Fibroblast of lung (primary cell): ENCODE measurements around the gene NIBAN1. TPM values are rescaled to one million over a fixed set of nuclear protein-coding genes. Genes with fewer than 3 reads are reported as not detected.
A peak's percentile ranks its signal among the peaks of the same experiment; 100 is the strongest.

Experiments
- DNase-seq, 2 donors: peaks; one replicate each; pipeline versions ENCODE4 v3.0.0 to v3.0.0-alpha.2; 2010; ENCODE audit warnings: low read depth in 2 of 2
- H2AFZ ChIP-seq: 2 replicates; pipeline ENCODE4 v1.5.1; 2012; ENCODE audit warnings: low read length, control low read depth, inconsistent platforms
- H3K27ac ChIP-seq: 2 replicates; pipeline ENCODE4 v1.5.1; 2011; ENCODE audit warnings: low read length, control low read depth; ENCODE audit not compliant: insufficient read depth
- H3K27me3 ChIP-seq: 2 replicates; pipeline ENCODE4 v1.5.1; 2011; ENCODE audit warnings: mild to moderate bottlenecking, low read length; ENCODE audit not compliant: control insufficient read depth, insufficient read depth
- H3K36me3 ChIP-seq: 2 replicates; pipeline ENCODE4 v1.5.1; 2011; ENCODE audit warnings: low read length; ENCODE audit not compliant: control insufficient read depth, insufficient read depth
- H3K4me1 ChIP-seq: 2 replicates; pipeline ENCODE4 v1.5.1; 2011; ENCODE audit warnings: low read length; ENCODE audit not compliant: control insufficient read depth, insufficient read depth; ENCODE audit errors: extremely low read depth
- H3K4me2 ChIP-seq: 2 replicates; pipeline ENCODE4 v1.5.1; 2011; ENCODE audit warnings: low read length, control low read depth; ENCODE audit not compliant: insufficient read depth; ENCODE audit errors: extremely low read depth
- H3K4me3 ChIP-seq, 4 experiments: fragments of 200-600 bp in 1 of 4; sonication (generic) in 1 of 4; replicated peaks in 1 of 4; 2 replicates each; pipeline ENCODE4 v1.5.1; 2011 to 2016; ENCODE audit warnings: low read length in 4 of 4, low read depth in 3 of 4, mild to moderate bottlenecking in 3 of 4, control low read depth in 2 of 4, inconsistent platforms in 1 of 4, mixed read lengths in 1 of 4; ENCODE audit not compliant: insufficient read depth in 1 of 4; ENCODE audit errors: control extremely low read depth in 1 of 4
- H3K79me2 ChIP-seq: 2 replicates; pipeline ENCODE4 v1.5.1; 2012; ENCODE audit warnings: mild to moderate bottlenecking, low read length, inconsistent platforms; ENCODE audit not compliant: control insufficient read depth, insufficient read depth
- H3K9ac ChIP-seq: 2 replicates; pipeline ENCODE4 v1.5.1; 2011; ENCODE audit warnings: mild to moderate bottlenecking, low read length, control low read depth; ENCODE audit not compliant: insufficient read depth
- H3K9me3 ChIP-seq: 2 replicates; pipeline ENCODE4 v1.5.1; 2012; ENCODE audit warnings: low read depth, low read length; ENCODE audit not compliant: control insufficient read depth, insufficient read depth
- H4K20me1 ChIP-seq: 2 replicates; pipeline ENCODE4 v1.5.1; 2011; ENCODE audit warnings: low read length; ENCODE audit not compliant: control insufficient read depth, insufficient read depth; ENCODE audit errors: extremely low read depth
- CTCF ChIP-seq, 2 donors: IDR thresholded peaks in 1 of 2; conservative IDR thresholded peaks in 1 of 2; 1 replicate in 1 of 2; 2 replicates in 1 of 2; pipeline ENCODE4 v1.5.1; 2011 to 2012; ENCODE audit warnings: low read length in 2 of 2, control low read depth in 1 of 2, inconsistent platforms in 1 of 2, low read depth in 1 of 2, mild to moderate bottlenecking in 1 of 2
- EZH2 ChIP-seq: IDR thresholded peaks from 2 replicates; pipeline ENCODE4 v1.5.1; 2012; ENCODE audit warnings: low read length, control low read depth, mild to moderate bottlenecking; ENCODE audit errors: missing control alignments
- polyA minus RNA-seq: library from RNA; depleted of rRNA, polyadenylated mRNA; stranded (reverse); fragments of >200 nt; gene quantifications from 2 replicates; pipeline ENCODE4 v1.2.3, GENCODE V29; 2011; ENCODE audit warnings: low replicate concordance
- polyA plus RNA-seq, 2 donors: library from polyadenylated mRNA; depleted of rRNA in 1 of 2; stranded (reverse) in 1 of 2; unstranded in 1 of 2; fragments of >200 nt; gene quantifications; 2 replicates each; pipeline ENCODE4 v1.2.1, GENCODE V29; 2011 to 2012; ENCODE audit warnings: missing spikeins in 1 of 2
- total RNA-seq: library from RNA; depleted of rRNA; stranded (reverse); fragments of >200 nt; gene quantifications from 2 replicates; pipeline ENCODE4 v1.2.1, GENCODE V29; 2014

The NIBAN1 gene
- total RNA-seq = 91.7 and 122 TPM in 2 replicates
- 11.9 and 31.3 TPM in 2 replicates for polyA plus RNA-seq
- 14.8 and 31.6 TPM in 2 replicates for polyA plus RNA-seq (2012)
- polyA minus RNA-seq = 10.6 and 30.2 TPM in 2 replicates

- Histone ChIP-seq H3K9me3 (no peaks in the 10 kb centered on the region), H3K4me3 (peak within 1 kb of the TSS; percentile 66 to 93 (median 68)), H3K36me3 (no peaks in the 10 kb centered on the region), H3K4me2 (peak within 1 kb of the TSS; percentile 97), H4K20me1 (no peaks in the 10 kb centered on the region), H3K9ac (peak within 1 kb of the TSS; percentile 70), H3K27me3 (no peaks in the 10 kb centered on the region), H2AFZ (peak within 1 kb of the TSS; percentile 77), H3K27ac (peak within 1 kb of the TSS; percentile 56), H3K4me1 (peaks cover 10% of the 10 kb centered on the region), H3K79me2 (peaks cover 7% of the 10 kb centered on the region)
- peak; percentile 44 to 74 for DNase-seq
- TF ChIP-seq CTCF (conservative IDR thresholded peaks at IDR 0.05 in 1 of 2, IDR thresholded peaks at IDR 0.05 in 1 of 2; ENCODE audit: low read depth in 1 of 2, low read length in 2 of 2) (no peak), EZH2 (no peak)
These were observed at the start of gene NIBAN1 for GRCh38 chr1:184974056-184974836. TSS of gene NIBAN1 (minus strand) at chr1:184974508. CDS start at chr1:184974356, 152 bp downstream.

- H3K27ac ChIP-seq = no peak overlapping the region
- H3K4me1 ChIP-seq = peaks cover 5% of the 10 kb centered on the region
- no peak overlapping the region for H3K4me3 ChIP-seq
- H3K9ac ChIP-seq = no peak overlapping the region
- no peak for DNase-seq
- H3K4me2 ChIP-seq = no peak overlapping the region
- no peaks in the 10 kb centered on the region for H3K9me3 ChIP-seq
- no peak for TF ChIP-seq EZH2
- no peak for TF ChIP-seq CTCF (conservative IDR thresholded peaks at IDR 0.05 in 1 of 2, IDR thresholded peaks at IDR 0.05 in 1 of 2; ENCODE audit: low read depth in 1 of 2, low read length in 2 of 2)
- H3K79me2 ChIP-seq = no peaks in the 10 kb centered on the region
- H4K20me1 ChIP-seq = no peaks in the 10 kb centered on the region
- no peak overlapping the region for H2AFZ ChIP-seq
- H3K36me3 ChIP-seq = no peaks in the 10 kb centered on the region
- no peaks in the 10 kb centered on the region for H3K27me3 ChIP-seq
These were observed 43.7 kb upstream of the NIBAN1 start for GRCh38 chr1:185017966-185018365.

- TF ChIP-seq EZH2 (no peak), CTCF (conservative IDR thresholded peaks at IDR 0.05 in 1 of 2, IDR thresholded peaks at IDR 0.05 in 1 of 2; ENCODE audit: low read depth in 1 of 2, low read length in 2 of 2) (no peak)
- Histone ChIP-seq H3K36me3 (no peaks in the 10 kb centered on the region), H4K20me1 (no peaks in the 10 kb centered on the region), H3K27ac (no peak overlapping the region), H3K9me3 (no peaks in the 10 kb centered on the region), H3K79me2 (no peaks in the 10 kb centered on the region), H3K27me3 (no peaks in the 10 kb centered on the region), H3K9ac (no peak overlapping the region), H2AFZ (no peak overlapping the region), H3K4me3 (no peak overlapping the region), H3K4me2 (no peak overlapping the region), H3K4me1 (peaks cover 5% of the 10 kb centered on the region)
- DNase-seq = peak; percentile 91 to 95
These were observed 43.0 kb upstream of the NIBAN1 start for GRCh38 chr1:185017338-185017737.
